NCI-H748 (cell line): ENCODE results near the gene P3H2.

ENCODE experiments used
- DNase-seq: peaks from one replicate; lab custom pipeline; 2025; ENCODE audit not compliant: unreplicated experiment; lab: John Stamatoyannopoulos, UW

Gene P3H2

DNA sequence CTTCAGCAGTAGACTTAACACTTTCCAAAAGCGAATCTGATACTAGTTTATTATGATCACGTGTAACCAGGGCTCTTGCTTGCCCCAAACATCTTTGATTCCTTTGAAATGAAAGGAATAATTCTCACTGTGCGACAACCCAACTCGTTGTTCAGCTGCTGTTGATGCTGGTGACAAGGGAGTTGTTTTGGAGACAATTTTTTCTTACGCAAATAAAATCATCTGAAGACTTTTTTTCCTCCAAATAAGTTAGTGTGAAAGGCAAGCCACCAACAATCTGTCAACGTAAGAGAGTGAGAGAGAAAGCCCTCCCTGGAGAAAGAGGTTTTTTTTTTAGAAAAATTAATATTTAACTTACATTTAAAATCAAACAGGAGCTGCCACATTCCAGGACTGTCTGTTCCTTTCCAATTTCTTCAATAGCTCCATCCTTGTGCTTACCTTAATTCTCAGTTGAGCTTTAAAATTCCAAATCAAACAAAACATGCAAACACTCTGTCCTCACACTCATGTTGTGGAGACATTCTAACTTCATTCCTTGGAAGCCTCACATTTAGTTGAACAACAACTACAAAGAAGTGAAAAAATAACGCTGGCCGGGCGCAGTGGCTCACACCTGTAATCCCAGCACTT is 4.9 kb upstream of the P3H2 start:
- no peak for DNase-seq

DNA sequence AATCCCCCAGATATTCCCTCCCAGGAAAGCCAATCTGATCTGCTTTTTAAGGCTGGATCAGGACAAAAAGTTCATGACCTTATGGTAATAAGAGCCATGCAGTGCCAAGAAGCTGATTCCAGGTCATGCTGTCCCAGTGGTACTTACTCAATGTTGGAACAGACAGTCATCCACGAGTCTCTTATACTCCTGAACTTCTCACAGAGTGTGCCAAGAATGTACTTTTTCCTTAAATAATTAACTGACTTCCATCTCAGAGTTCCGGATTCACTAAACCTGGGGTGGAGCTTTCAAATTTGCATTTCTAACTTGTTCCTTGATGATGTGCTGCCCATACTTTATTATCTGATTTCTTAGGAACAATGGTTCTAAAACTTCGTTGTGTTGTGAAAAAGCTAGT is 3.4 kb upstream of the P3H2 start:
- no peak for DNase-seq

DNA sequence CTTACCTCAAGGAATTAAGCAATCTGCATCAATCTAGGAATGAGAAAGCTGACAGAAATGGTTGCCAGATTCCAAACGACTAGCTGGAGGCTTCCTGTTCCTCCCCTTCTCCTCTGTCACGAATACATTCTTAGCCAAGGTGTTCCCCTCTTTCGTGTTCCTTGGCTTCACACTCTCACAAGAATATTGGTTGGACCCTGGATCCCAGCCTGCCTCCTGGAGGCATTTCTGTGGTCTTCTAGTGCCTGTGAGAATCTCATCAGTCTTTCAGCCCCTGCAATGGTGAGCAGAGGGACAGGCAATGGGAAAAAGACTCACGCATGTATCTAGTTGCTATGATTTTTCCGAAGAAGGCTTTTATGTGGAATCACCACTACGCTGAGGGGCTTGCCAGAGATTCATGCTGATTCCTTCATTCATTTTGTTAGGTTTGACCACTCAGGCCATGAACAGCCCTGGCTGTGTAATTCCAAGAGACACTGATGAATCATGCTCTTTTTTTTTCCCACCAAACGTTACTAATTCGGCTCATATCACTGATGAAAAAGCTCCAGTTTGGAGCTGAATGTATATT is 1.6 kb upstream of the P3H2 start:
- no peak for DNase-seq

DNA sequence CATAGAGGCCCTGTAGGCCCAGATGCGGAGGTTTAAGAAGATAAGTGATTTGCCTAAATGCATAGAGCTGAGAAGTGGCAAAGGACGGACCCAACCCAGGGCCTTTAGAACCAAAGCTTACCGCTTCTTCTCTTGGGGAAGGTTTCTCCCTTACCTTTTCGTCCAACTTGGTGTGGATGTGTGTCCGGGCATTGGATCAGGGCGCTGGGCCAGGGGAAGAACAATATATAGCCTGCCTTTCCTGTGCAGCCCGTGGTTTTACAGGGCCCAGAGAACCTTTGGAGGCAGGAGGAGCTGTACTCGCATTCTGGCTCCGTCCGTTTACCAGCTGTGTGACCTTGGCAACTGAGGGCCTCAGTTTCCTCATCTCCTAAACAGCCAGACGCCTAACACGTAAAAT is 686 bp upstream of the P3H2 start:
- no peak for DNase-seq

DNA sequence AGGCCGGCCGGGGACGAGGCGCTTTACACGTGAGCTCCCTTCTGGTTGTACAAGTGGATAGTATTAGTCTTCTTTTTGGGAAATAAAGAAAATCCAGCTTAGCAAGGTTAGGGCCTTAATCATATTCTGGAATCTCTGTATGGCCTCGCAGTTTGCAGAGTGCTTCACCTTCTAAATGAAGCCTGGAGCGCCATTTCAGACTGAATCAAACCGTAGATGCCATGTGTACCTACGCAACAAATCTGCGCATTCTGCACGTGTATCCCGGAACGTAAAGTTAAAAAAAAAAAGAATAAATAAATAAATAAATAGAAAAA is 322 bp upstream of the P3H2 start:
- DNase-seq = no peak

DNA sequence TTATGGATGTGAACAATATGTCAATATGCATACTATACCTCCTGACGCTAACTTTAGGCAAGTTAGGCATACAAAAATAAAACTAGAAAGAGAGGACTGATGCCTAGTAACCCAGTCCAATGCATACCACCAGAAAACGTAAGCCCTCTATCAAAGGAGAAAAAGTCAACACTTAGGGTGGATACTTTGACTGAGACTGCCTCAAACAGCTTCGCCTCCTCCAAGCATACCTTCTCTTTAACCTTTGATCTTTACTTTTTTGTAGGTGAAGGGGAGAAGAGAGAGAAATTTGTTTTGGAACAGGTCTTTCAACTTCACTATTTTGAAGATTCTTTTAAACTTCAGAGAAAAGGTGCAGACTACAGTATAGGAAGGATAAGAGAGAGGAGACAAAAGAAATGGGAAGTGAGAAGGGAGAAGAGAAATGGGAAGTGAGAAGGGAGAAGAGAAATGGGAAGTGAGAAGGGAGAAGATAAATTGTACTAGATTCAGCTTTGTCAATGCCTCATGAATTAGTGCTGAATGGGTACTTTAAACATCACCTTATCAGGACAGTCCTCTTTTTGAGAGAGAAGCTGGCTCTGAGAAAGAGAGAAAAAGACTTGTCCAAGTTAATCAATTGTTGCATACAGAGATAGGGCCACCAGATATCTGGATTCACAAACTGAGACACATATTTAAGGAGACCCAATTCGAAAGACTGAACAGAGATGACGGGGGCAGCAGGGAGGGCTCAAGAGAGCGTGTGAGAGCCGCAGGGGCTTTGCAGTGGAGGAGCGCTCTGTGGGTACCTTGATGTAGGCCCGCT is 1.0 kb downstream of the P3H2 start:
- DNase-seq = no peak

DNA sequence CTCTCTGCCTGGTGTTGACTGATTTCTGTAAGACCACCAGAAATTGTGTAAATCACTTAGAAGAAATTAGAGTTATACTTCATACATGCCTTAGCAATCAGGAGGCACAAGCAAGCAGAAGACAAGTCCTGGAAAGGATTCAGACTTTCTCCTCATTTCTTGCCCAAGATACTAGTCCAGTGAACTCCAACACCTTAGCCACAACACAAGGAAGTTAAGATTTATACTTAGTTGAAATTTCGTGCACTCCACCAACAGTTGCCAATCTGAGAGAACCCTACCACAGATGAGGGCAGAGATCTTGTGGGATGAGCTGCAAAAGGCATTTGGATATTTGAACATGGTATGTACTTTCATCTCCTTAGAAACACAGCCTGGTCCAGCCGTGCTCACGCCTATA is 2.3 kb downstream of the P3H2 start:
- DNase-seq = no peak

DNA sequence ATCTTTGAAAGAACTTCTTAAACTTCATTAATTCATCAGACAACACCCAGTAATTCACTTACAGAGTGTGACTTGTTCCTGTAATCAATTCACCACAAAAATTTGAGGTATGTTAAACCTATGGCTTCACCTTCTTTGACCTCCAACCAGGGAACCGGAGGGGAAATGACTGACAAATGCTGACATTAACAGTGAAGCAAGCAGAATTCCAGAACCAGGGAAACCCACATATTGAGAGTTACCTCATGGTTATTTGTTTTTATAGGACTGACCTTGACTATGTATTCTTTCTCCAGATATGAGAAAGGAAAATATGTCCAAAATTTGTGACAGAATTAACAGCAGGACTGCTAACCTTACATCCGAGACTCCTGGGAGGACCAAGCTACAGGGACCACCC is 2.7 kb downstream of the P3H2 start:
- no peak for DNase-seq

DNA sequence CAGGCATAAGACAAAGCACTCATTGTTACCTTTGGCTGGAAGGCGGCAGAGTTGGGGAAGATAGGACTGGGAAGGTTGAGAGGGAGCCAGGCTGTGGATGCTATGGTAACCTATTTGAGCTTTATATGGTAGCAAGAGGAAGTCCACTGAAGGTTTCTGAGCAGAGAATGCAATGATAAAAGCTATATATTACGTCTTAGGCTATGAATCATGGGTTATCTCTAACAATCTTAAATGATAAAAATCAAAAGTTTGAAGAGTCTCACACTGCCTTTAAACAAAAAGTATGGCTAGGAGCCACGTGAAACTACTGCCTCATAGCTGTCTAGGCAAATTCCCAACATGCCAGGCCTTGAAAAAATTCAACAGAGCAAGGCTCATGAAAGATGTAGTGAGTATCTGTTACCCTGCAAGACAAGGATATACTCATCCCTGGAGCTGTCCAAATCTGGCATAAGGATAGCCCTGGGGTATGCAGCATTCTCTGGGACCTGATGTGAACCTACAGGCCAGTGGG is 4.1 kb downstream of the P3H2 start:
- DNase-seq = no peak

DNA sequence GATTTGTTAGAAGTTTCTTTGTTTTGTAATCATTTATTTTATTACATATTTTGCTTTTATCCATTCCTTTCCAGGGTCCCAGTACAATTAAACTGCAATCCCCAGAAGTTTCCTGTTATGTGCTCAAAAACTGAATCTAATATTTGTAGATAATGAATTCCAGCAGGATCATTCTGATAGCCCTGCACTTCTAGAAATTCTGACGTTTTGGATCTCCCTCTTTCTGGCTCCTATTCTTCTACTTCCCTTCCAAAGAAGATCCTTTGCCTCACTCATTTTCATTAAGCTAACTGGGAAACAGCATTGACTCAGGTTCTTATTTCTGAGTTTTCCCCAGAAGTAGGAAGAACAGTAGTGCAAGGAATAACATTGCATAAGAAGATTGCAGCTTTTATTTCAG is 9.9 kb downstream of the P3H2 start:
- DNase-seq = no peak

DNA sequence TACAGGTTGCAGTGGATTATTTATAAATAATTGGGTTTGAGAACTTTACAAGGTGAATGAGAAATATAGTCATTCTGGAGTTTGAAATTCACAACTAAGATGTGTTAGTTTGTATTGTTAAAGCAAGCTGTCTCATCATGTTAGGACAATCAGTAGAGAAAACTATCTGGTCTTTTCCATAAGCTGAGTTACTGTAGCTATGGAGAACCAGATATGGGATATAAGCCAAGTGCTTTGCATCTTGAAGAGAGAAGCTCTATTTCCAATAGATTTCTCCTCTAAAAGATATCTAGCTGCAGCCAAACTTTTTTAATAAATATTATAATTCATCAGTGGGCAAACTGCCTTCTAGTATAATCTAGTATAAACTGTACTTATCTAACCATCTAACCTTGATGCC is 11.3 kb downstream of the P3H2 start:
- DNase-seq = no peak

DNA sequence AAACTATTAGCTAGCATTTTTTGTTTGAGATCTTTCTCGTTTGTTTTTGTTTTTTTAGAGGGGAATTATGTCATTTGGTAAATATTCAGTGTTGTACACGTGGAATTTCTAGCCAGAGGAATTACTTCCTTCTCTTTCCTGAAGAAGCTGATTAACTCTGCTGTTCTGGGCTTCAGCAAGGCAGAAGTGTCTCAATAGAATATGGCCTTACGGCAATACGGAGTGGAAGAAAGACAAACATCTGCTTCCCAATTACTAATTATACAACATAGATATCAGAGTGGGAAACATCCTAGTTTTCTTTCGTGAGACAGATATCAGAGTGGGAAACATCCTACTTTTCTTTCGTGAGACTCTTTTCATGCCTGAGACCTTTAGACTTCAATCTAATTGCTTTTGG is 11.9 kb downstream of the P3H2 start:
- DNase-seq = no peak

DNA sequence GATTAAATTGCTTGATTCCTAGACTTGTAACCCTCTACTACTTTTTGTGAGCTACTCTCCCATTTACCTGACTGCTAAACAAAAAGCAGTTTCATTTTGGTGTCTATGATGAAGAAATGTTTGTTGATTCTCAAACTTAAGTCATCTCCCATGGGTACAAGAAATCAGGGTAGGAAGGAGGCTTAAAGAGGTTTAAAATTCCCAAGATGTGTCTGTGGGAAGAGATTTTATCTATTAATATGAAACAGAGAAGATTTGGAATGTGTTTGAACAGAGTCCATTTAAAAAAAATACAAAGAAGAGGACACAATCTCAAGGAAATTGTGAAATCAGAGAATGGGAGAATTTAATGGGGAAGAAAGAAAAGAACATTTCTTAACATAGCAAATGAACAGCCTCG is 14.8 kb downstream of the P3H2 start:
- DNase-seq = no peak

DNA sequence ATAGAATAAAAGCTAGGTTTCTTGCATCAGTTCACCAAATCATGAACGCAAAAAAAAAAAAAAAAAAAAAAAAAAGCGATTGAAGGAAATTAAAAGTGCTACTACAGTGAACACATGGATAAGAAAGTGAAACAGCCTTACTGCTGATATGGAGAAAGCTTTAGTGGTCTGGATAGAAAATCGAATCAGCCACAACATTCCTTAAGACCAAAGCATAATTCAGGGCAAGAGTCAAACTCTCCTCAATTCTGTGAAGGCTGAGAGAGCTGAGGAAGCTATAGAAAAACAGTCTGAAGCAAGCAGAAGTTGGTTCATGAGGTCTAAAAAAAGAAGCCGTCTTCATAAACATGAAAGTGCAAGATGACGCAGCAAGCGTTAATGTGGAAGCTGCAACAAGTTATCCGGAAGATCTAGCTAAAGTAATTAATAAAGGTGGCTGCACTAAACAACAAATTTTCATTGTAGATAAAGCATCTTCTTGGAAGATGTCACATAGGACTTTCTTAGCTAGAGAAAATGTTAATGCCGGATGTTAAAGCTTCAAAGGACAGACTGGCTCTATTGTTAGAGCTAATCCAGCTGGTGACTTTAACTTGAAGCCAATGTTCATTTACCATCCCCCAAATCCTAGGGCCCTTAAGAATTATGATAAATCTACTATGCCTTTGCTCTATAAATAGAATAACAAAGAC is 19.2 kb downstream of the P3H2 start:
- no peak for DNase-seq

DNA sequence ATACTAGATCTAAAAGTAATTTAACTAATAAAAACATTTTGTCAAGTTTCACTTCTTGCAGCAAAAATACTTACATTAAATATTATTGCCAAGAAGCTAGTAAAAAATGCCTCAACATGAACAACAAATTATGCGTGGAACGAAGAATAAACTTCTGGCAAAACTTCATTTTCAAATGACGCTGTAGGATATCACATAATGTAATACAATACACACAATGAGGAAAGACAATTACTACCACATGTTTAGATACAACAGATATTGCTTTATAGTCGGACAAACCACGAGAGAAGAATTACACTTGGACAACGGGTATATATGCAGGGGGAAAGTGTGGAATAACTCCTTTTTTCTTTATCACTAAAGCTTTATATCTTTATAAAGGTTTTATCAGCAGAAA is 21.6 kb downstream of the P3H2 start:
- DNase-seq = no peak

DNA sequence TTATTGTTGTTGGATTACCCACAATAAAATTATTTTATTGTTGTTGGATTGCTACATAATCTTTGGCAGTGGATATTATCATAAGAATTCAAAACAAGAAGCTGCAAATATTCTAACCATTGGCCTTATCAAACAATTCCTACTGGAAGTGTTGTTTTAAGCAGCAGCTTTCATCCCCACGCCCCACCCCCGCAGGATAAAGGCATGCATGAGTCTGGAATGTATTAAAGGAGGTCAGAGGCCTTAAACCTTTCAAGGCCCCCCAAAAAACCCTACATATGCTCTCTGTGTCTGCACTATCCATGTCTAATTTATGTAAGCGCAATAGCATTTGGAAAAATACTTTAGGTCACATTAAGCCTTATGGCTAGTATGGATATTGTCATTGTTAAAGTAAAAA is 23.1 kb downstream of the P3H2 start:
- no peak for DNase-seq

DNA sequence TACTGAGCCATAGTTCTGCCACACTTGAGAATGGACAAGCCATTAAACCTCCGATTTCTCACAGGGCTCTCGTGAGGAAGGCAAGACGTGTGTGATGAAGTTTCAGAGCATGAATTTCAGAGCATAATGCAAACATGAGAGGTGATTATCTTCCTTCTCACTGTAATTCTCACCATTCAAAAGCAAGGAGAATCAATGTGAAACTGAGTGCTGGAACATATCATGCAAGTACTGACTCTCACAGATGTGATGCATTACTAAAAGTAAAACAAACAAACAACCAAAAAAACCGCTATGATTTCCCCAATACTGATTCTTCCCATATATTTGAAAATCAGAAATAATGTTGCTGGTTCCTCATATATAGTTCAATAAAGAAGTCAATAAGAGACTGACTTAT is 23.7 kb downstream of the P3H2 start:
- no peak for DNase-seq

DNA sequence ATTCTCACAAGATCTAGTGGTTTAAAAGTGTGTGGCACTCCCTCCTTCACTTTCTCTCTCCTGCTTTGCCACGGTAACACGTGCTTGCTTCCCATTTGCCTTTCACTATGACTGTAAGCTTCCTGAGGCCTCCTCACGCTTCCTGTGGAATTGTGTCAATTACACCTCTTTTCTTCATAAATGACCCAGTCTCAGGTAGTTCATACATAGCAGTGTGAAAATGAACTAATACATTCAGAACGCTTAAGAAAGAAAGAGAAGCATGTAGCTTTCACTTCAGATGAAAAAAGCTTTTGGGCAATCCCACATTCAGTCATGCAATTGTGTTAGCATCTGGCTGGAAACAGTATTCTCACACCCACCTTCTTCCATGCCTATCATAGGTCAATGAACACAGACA is 24.4 kb downstream of the P3H2 start:
- DNase-seq = no peak

DNA sequence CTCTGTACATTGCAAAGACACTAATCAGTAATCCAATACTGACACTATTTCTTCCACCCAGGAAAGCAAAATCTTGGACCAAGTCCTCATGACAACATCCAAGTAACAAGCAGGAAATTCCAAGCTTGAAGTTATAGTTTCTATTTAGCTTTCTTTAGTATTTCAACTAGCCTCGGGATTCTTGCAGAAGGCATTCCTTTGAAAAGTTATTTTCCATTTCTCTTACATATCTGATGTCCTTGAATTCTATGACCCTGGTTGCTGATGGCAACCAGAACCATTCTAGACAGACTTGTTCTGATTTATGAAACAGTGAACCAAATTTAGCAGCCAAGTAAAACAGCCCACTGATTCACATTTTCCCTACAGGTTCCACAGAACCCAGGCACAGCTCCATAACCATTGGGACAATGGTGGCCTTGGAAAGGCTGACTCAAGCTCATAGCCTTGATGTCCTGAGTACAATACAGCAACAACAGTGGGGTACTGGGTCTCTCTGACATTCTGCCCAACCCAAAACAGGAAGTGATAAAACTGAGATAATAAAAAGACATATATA is 26.5 kb downstream of the P3H2 start:
- DNase-seq = no peak

DNA sequence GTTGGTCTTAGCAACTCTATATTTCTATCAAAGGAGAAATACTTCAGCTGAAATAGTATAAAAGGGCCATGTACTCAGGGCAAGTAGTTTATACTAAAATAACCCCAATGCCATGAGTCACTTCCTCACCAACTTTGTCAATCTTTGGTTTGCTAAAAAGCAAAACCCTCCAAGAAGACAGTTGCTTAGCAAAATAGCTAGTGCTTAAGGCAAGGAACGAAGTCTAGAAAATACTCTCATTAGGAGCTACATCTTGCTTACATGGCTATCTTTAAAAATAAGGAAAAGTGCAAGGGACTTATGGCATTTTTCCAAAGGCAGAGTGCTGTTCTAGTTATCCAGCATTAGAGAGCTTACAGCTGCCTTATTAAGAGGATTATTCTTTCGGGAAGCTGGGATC is 28.4 kb downstream of the P3H2 start:
- no peak for DNase-seq

DNA sequence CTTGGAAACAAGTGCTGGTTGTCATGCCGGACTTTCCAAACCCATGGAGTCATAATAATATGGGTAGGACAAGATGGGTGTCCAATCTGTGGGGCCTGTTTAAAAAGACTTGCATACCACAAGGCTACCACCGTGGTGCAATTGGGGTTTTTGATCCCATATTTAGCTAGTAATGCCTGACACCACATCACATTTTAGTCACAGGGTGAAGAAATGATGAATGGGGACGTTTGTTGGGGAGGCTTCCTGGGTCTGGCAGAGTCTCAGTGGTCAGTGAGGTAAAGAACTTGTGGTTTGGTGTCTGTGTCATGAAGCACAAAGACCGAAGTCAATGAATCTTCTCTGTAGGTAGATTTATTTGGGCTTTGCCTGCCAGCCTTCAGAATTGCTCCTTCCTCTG is 31.0 kb downstream of the P3H2 start:
- DNase-seq = no peak

DNA sequence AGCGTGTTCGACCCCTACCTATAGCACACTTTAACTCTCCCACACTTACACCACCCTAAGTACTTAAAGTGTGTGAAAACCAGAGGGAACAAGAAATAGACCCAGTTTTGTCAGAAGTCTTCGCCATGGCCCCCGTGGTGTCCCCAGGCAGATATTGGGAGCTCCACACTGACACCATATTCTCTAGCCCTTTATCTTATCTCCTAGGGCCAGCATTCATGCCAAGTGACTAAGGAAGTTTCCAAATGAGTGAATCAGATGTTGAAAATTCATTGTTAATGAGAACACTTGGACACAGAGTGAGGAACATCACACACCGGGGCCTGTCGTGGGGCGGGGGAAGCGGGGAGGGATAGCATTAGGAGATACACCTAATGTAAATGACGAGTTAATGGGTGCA is 31.8 kb downstream of the P3H2 start:
- no peak for DNase-seq
